Head of caudate nucleus (tissue), 42 donors: ENCODE results near the gene ZMYM4.
A peak's percentile ranks its signal among the peaks of the same experiment; 100 is the strongest.
"Not testable (repeated sequence)": the region's sequence is repeated elsewhere in the genome, so short reads cannot be mapped to it uniquely, and the experiment has no call there.

Experiments used
- DNase-seq, 42 donors: peaks; one replicate each; pipeline versions ENCODE4 v3.0.0 to v3.0.0-alpha.2; 2020 to 2021; ENCODE audit warnings: mixed read lengths in 7 of 42
- intact Hi-C: fragments of 100-400 bp; cut with DNase I; formaldehyde crosslinking; loops from one replicate; pipeline ENCODE4 v1.15.0; 2022

ZMYM4 gene

GRCh38 chr1:35301674-35302392 lies 33.3 kb downstream of the ZMYM4 start:
- no peak for DNase-seq
- intact Hi-C loops = no loop called here

- intact Hi-C loops = no loop called here
- DNase-seq = no peak
These were observed 36.9 kb downstream of the ZMYM4 start for GRCh38 chr1:35305383-35305782.

GRCh38 chr1:35315649-35316048 lies 47.1 kb downstream of the ZMYM4 start:
- DNase-seq = no peak
- intact Hi-C loops = no loop called here

- intact Hi-C loops = no loop called here
- no peak for DNase-seq
These were observed 47.8 kb downstream of the ZMYM4 start for GRCh38 chr1:35316264-35316663.

GRCh38 chr1:35319988-35320713 lies 51.6 kb downstream of the ZMYM4 start:
- no peak for DNase-seq
- intact Hi-C loops = no loop called here

GRCh38 chr1:35320937-35321336 lies 52.4 kb downstream of the ZMYM4 start:
- intact Hi-C loops = no loop called here
- no peak for DNase-seq

GRCh38 chr1:35324486-35324885 lies 56.0 kb downstream of the ZMYM4 start:
- intact Hi-C loops = no loop called here
- DNase-seq = no peak

- intact Hi-C loops = no loop called here
- no peak for DNase-seq
These were observed 57.8 kb downstream of the ZMYM4 start for GRCh38 chr1:35326246-35326866.

- DNase-seq, intact Hi-C loops: not testable (repeated sequence)
These were observed 63.1 kb downstream of the ZMYM4 start for GRCh38 chr1:35331618-35332017.

GRCh38 chr1:35334485-35334884 lies 66.0 kb downstream of the ZMYM4 start:
- intact Hi-C loops = no loop called here
- DNase-seq = no peak

- intact Hi-C loops = no loop called here
- no peak for DNase-seq
These were observed 72.0 kb downstream of the ZMYM4 start for GRCh38 chr1:35340519-35340918.

GRCh38 chr1:35345439-35345981 lies 77.0 kb downstream of the ZMYM4 start:
- no peak for DNase-seq
- intact Hi-C loops = no loop called here

- DNase-seq = no peak
- intact Hi-C loops = no loop called here
These were observed 82.4 kb downstream of the ZMYM4 start for GRCh38 chr1:35350872-35351271.

- DNase-seq = no peak
- intact Hi-C loops = no loop called here
These were observed 91.5 kb downstream of the ZMYM4 start for GRCh38 chr1:35359995-35360394.

GRCh38 chr1:35361638-35362037 lies 93.1 kb downstream of the ZMYM4 start:
- intact Hi-C loops = no loop called here
- no peak for DNase-seq

GRCh38 chr1:35364741-35365140 lies 96.2 kb downstream of the ZMYM4 start:
- no peak for DNase-seq
- intact Hi-C loops = no loop called here

GRCh38 chr1:35367914-35368313 lies 99.4 kb downstream of the ZMYM4 start:
- intact Hi-C loops = no loop called here
- DNase-seq = no peak

GRCh38 chr1:35369922-35370671 lies 101.6 kb downstream of the ZMYM4 start:
- DNase-seq = peak in 39 of 42 donors; percentile 10 to 87 (median 60)
- intact Hi-C loops = no loop called here

- no peak for DNase-seq
- intact Hi-C loops = no loop called here
These were observed 103.0 kb downstream of the ZMYM4 start for GRCh38 chr1:35371506-35371905.
